K562 (cell line): ENCODE results near the gene ID1. TPM values are rescaled to one million over a fixed set of nuclear protein-coding genes. Genes with fewer than 3 reads are reported as not detected.

Experiments used
- BCL6 ChIP-seq: fragments of 250-450 bp; sonication (Bioruptor Pico); IDR thresholded peaks from 2 replicates; pipeline ENCODE4 v1.4.0; 2020
- BCLAF1 ChIP-seq, 2 experiments: fragments of 450-650 bp in 1 of 2; IDR thresholded peaks; 2 replicates each; pipeline ENCODE4 v1.6.1; 2011 to 2017; ENCODE audit warnings: low read depth in 2 of 2, antibody characterized with exemption in 1 of 2, borderline replicate concordance in 1 of 2, low read length in 1 of 2, mild to moderate bottlenecking in 1 of 2, mixed read lengths in 1 of 2; ENCODE audit not compliant: control insufficient read depth in 1 of 2
- CBX3 ChIP-seq, 2 experiments: IDR thresholded peaks; 1 replicate in 1 of 2; 2 replicates in 1 of 2; pipeline ENCODE4 v1.6.1; 2012; ENCODE audit warnings: inconsistent platforms in 2 of 2, low read length in 2 of 2, borderline replicate concordance in 1 of 2, control low read depth in 1 of 2
- EGR1 ChIP-seq: fragments of 450-650 bp; conservative IDR thresholded peaks from 2 replicates; pipeline ENCODE4 v1.6.1; 2017; ENCODE audit warnings: mild to moderate bottlenecking
- ELF2 ChIP-seq: fragments of 250-450 bp; sonication (Bioruptor Pico); IDR thresholded peaks from 2 replicates; pipeline ENCODE4 v1.5.0; 2021; ENCODE audit warnings: mild to moderate bottlenecking
- GTF2F1 ChIP-seq: IDR thresholded peaks from 2 replicates; pipeline ENCODE4 v1.6.1; 2011; ENCODE audit warnings: low read depth, low read length, improper control_type of control experiment
- HIVEP1 ChIP-seq: fragments of 250-450 bp; sonication (Bioruptor Pico); IDR thresholded peaks from 2 replicates; pipeline ENCODE4 v1.4.0; 2020; ENCODE audit warnings: mild to moderate bottlenecking
- HNRNPH1 ChIP-seq: fragments of 200-400 bp; formaldehyde crosslinking; optimal IDR thresholded peaks from 2 replicates; pipeline ENCODE3; 2017; ENCODE audit warnings: low read depth, mild to moderate bottlenecking, low read length, moderate library complexity
- HOXB6 ChIP-seq: fragments of 250-450 bp; sonication (Bioruptor Pico); IDR thresholded peaks from 2 replicates; pipeline ENCODE4 v1.5.1; 2022; ENCODE audit warnings: mild to moderate bottlenecking, borderline replicate concordance
- ILF3 ChIP-seq: fragments of 450-650 bp; IDR thresholded peaks from 2 replicates; pipeline ENCODE4 v1.6.1; 2018; ENCODE audit warnings: antibody characterized with exemption, mild to moderate bottlenecking, moderate library complexity, borderline replicate concordance
- NBN ChIP-seq: fragments of 450-650 bp; IDR thresholded peaks from 2 replicates; pipeline ENCODE4 v1.6.1; 2016; ENCODE audit warnings: low read depth, mild to moderate bottlenecking
- NCOR1 ChIP-seq: fragments of 450-650 bp; IDR thresholded peaks from 2 replicates; pipeline ENCODE4 v1.6.1; 2016; ENCODE audit warnings: mild to moderate bottlenecking, moderate library complexity
- NONO ChIP-seq, 2 experiments: fragments of 200-400 bp in 1 of 2; fragments of 450-650 bp in 1 of 2; formaldehyde crosslinking in 1 of 2; IDR thresholded peaks; 2 replicates each; pipeline ENCODE4 v1.6.1; 2017; ENCODE audit warnings: low read depth in 2 of 2, mild to moderate bottlenecking in 2 of 2, moderate library complexity in 2 of 2, low read length in 1 of 2
- NR2C1 ChIP-seq, 2 experiments: fragments of 450-650 bp; IDR thresholded peaks; 2 replicates each; pipeline ENCODE4 v1.6.1; 2017; ENCODE audit warnings: mild to moderate bottlenecking in 2 of 2, antibody characterized with exemption in 1 of 2, inconsistent platforms in 1 of 2, missing compliant biosample characterization in 1 of 2, missing genetic modification characterization in 1 of 2
- PHF21A ChIP-seq: fragments of 450-650 bp; IDR thresholded peaks from 2 replicates; pipeline ENCODE4 v1.6.1; 2017; ENCODE audit warnings: low read depth, borderline replicate concordance
- POLR2AphosphoS2 ChIP-seq: IDR thresholded peaks from 2 replicates; pipeline ENCODE4 v1.6.1; 2012; ENCODE audit warnings: low read length, improper control_type of control experiment
- PTBP1 ChIP-seq: fragments of 200-400 bp; formaldehyde crosslinking; IDR thresholded peaks from 2 replicates; pipeline ENCODE4 v1.6.1; 2017; ENCODE audit warnings: low read depth, low read length
- PTTG1 ChIP-seq: fragments of 450-650 bp; IDR thresholded peaks from 2 replicates; pipeline ENCODE4 v1.6.1; 2016; ENCODE audit warnings: low read depth, mild to moderate bottlenecking, missing genetic modification characterization, missing compliant biosample characterization
- SREBF2 ChIP-seq: sonication (generic); formaldehyde crosslinking; IDR thresholded peaks from 2 replicates; pipeline ENCODE4 v1.4.0; 2020; ENCODE audit warnings: mild to moderate bottlenecking, missing genetic modification reagents
- TFAM ChIP-seq: fragments of 250-450 bp; sonication (Bioruptor Pico); conservative IDR thresholded peaks from 2 replicates; pipeline ENCODE4 v1.5.0; 2021; ENCODE audit warnings: mild to moderate bottlenecking, moderate library complexity
- U2AF2 ChIP-seq: fragments of 200-400 bp; formaldehyde crosslinking; optimal IDR thresholded peaks from 2 replicates; pipeline ENCODE3; 2017; ENCODE audit warnings: low read depth, mild to moderate bottlenecking, low read length
- ZBTB1 ChIP-seq: sonication (generic); formaldehyde crosslinking; IDR thresholded peaks from 2 replicates; pipeline ENCODE4 v1.8.1; 2023; ENCODE audit warnings: missing genetic modification reagents, low read depth, mild to moderate bottlenecking, borderline replicate concordance
- ZFP36 ChIP-seq: fragments of 150-350 bp; IDR thresholded peaks from 2 replicates; pipeline ENCODE4 v1.6.1; 2018; ENCODE audit warnings: low read length, low read depth; ENCODE audit not compliant: partially characterized antibody
- ZNF507 ChIP-seq: conservative IDR thresholded peaks from 2 replicates; pipeline ENCODE4 v1.6.1; 2017; ENCODE audit warnings: missing genetic modification characterization, missing compliant biosample characterization
- ZNF696 ChIP-seq: fragments of 250-450 bp; sonication (Bioruptor Pico); conservative IDR thresholded peaks from 2 replicates; pipeline ENCODE4 v1.4.0; 2020; ENCODE audit warnings: mild to moderate bottlenecking, moderate library complexity
- polyA plus RNA-seq, 8 experiments: library from polyadenylated mRNA; depleted of rRNA in 4 of 8; stranded (reverse) in 5 of 8; unstranded in 3 of 8; fragments of >200 nt; fragmentation: Nextera tagmentation in 2 of 8; fragmentation: Illumina TruSeq in 1 of 8; extraction: Ambion mirVana in 2 of 8; extraction: Trizol in 1 of 8; gene quantifications; 2 replicates each; pipeline versions ENCODE4 v1.2.1 to v1.2.3, GENCODE V29; 2011 to 2014; ENCODE audit warnings: inconsistent platforms in 1 of 8, missing spikeins in 1 of 8
- total RNA-seq, 7 experiments: library from RNA; depleted of rRNA in 6 of 7; stranded (reverse); fragments of >200 nt in 6 of 7; fragmentation: Illumina TruSeq in 2 of 7; extraction: Trizol in 2 of 7; gene quantifications; 2 replicates each; pipeline versions ENCODE4 v1.2.1 to v1.2.3, GENCODE V29; 2011 to 2021; ENCODE audit warnings: low replicate concordance in 1 of 7

The ID1 gene
- total and polyA plus RNA-seq, 9 of the 15 experiments (the other 6 are each of a cell fraction or from before 2014, with no cell fraction given) = 1.4 to 358 (median 65.0) TPM

GRCh38 chr20:31605031-31605901 lies at the start of gene ID1 (continued):
- no peak for TF ChIP-seq CBX3 (IDR thresholded peaks at IDR 0.05; ENCODE audit: borderline replicate concordance in 1 of 2, low read length in 2 of 2)
- TF ChIP-seq ZBTB1 = 0 out of 2 replicates have a peak, but pooled peaks have one; percentile 61
- peak; percentile 82 for TF ChIP-seq NCOR1
- TF ChIP-seq BCL6 = no peak
- TF ChIP-seq HIVEP1 (CRISPR knock-in tag) = no peak
- TF ChIP-seq TFAM (CRISPR knock-in tag) = no peak
- TF ChIP-seq PHF21A = no peak
- TF ChIP-seq HNRNPH1 = no peak
- TF ChIP-seq SREBF2 = no peak
- peak; percentile 83; the same call in 1 of the 2 replicates for TF ChIP-seq ILF3
- TF ChIP-seq GTF2F1 = peak; percentile 96
- no peak; a peak in 1 of 4 replicates for TF ChIP-seq BCLAF1 (IDR thresholded peaks at IDR 0.05; ENCODE audit: borderline replicate concordance in 1 of 2, control insufficient read depth in 1 of 2, low read depth in 2 of 2, low read length in 1 of 2)
- TF ChIP-seq ZNF507 (tag) = no peak
- TF ChIP-seq EGR1 = peak; percentile 78
- TF ChIP-seq NBN = peak; percentile 43
- no peak for TF ChIP-seq ZNF696
- 0 out of 2 replicates have a peak, but pooled peaks have one; percentile 58 for TF ChIP-seq ELF2
- peak; percentile 98 for TF ChIP-seq POLR2AphosphoS2
- TF ChIP-seq ZFP36 = peak; percentile 37
- no peak for TF ChIP-seq NR2C1 (IDR thresholded peaks at IDR 0.05)
- TF ChIP-seq NR2C1 (tag; IDR thresholded peaks at IDR 0.05) = no peak
- TF ChIP-seq U2AF2 = no peak
- no peak for TF ChIP-seq HOXB6 (CRISPR knock-in tag)
- no peak for TF ChIP-seq PTTG1
- peak; percentile 2; the same call in 1 of the 2 replicates for TF ChIP-seq PTBP1
- TF ChIP-seq NONO (IDR thresholded peaks at IDR 0.05; ENCODE audit: low read depth in 2 of 2, low read length in 1 of 2) = peak; percentile 49 to 66; a peak in 3 of 4 replicates
